ENCODE measurements around the gene C10orf143. TPM values are rescaled to one million over a fixed set of nuclear protein-coding genes. Genes with fewer than 3 reads are reported as not detected.
"Not testable (repeated sequence)": the region's sequence is repeated elsewhere in the genome, so short reads cannot be mapped to it uniquely, and the experiment has no call there.

The C10orf143 gene
- total RNA-seq, 1 experiment from 2014 or later = 0.18 TPM

- no peak for DNase-seq
- H3K4me3 ChIP-seq = no peak overlapping the region
- no peaks in the 10 kb centered on the region for H3K4me1 ChIP-seq
- H3K9me3 ChIP-seq (replicated peaks) = no peaks in the 10 kb centered on the region
- no peak overlapping the region for H3K27ac ChIP-seq
- H3K36me3 ChIP-seq = no peaks in the 10 kb centered on the region
- no peaks in the 10 kb centered on the region for H3K27me3 ChIP-seq
These were observed 70.3 kb downstream of the C10orf143 start for GRCh38 chr10:130040351-130040750.

- Histone ChIP-seq H3K9me3 (replicated peaks) (no peaks in the 10 kb centered on the region), H3K4me3 (no peak overlapping the region), H3K4me1 (no peaks in the 10 kb centered on the region), H3K27me3 (no peaks in the 10 kb centered on the region), H3K27ac (no peak overlapping the region), H3K36me3 (no peaks in the 10 kb centered on the region)
- no peak for DNase-seq
These were observed 71.5 kb downstream of the C10orf143 start for GRCh38 chr10:130039141-130039540.

GRCh38 chr10:130038611-130039109 is 72.0 kb downstream of the C10orf143 start:
- H3K4me1 ChIP-seq = no peaks in the 10 kb centered on the region
- no peak for DNase-seq
- H3K9me3 ChIP-seq (replicated peaks) = no peaks in the 10 kb centered on the region
- no peaks in the 10 kb centered on the region for H3K36me3 ChIP-seq
- no peak overlapping the region for H3K27ac ChIP-seq
- no peaks in the 10 kb centered on the region for H3K27me3 ChIP-seq
- H3K4me3 ChIP-seq = no peak overlapping the region

GRCh38 chr10:130038019-130038555 is 72.5 kb downstream of the C10orf143 start:
- no peak for DNase-seq
- H3K4me3 ChIP-seq = no peak overlapping the region
- H3K36me3 ChIP-seq = no peaks in the 10 kb centered on the region
- no peak overlapping the region for H3K27ac ChIP-seq
- no peaks in the 10 kb centered on the region for H3K27me3 ChIP-seq
- H3K9me3 ChIP-seq (replicated peaks) = no peaks in the 10 kb centered on the region
- no peaks in the 10 kb centered on the region for H3K4me1 ChIP-seq

- Histone ChIP-seq H3K36me3 (no peaks in the 10 kb centered on the region), H3K4me3 (no peak overlapping the region), H3K4me1 (no peaks in the 10 kb centered on the region), H3K27ac (no peak overlapping the region), H3K27me3 (no peaks in the 10 kb centered on the region), H3K9me3 (replicated peaks) (no peaks in the 10 kb centered on the region)
- no peak for DNase-seq
These were observed 73.4 kb downstream of the C10orf143 start for GRCh38 chr10:130037169-130037661.

GRCh38 chr10:130036296-130037065 is 74.1 kb downstream of the C10orf143 start:
- H3K27ac ChIP-seq = no peak overlapping the region
- no peaks in the 10 kb centered on the region for H3K4me1 ChIP-seq

GRCh38 chr10:130029209-130029608 is 81.4 kb downstream of the C10orf143 start:
- no peaks in the 10 kb centered on the region for H3K36me3 ChIP-seq
- no peaks in the 10 kb centered on the region for H3K27me3 ChIP-seq
- H3K9me3 ChIP-seq (replicated peaks) = no peaks in the 10 kb centered on the region
- DNase-seq = no peak
- H3K4me1 ChIP-seq = peaks cover 22% of the 10 kb centered on the region
- no peak overlapping the region for H3K4me3 ChIP-seq
- no peak overlapping the region for H3K27ac ChIP-seq

More at GRCh38 chr10:130036296-130037065, 74.1 kb downstream of the C10orf143 start:
- Histone ChIP-seq H3K27me3 (no peaks in the 10 kb centered on the region), H3K9me3 (replicated peaks) (no peaks in the 10 kb centered on the region), H3K4me3 (no peak overlapping the region), H3K36me3 (no peaks in the 10 kb centered on the region)
- DNase-seq = no peak

GRCh38 chr10:130028465-130028819 is 82.2 kb downstream of the C10orf143 start:
- H3K4me3 ChIP-seq = no peak overlapping the region
- no peaks in the 10 kb centered on the region for H3K27me3 ChIP-seq
- peaks cover 22% of the 10 kb centered on the region for H3K4me1 ChIP-seq
- peak overlapping the region; percentile 19; the same call in 1 of the 2 replicates for H3K27ac ChIP-seq
- H3K36me3 ChIP-seq = no peaks in the 10 kb centered on the region
- no peaks in the 10 kb centered on the region for H3K9me3 ChIP-seq (replicated peaks)
- DNase-seq = no peak

GRCh38 chr10:130027716-130028464 is 82.7 kb downstream of the C10orf143 start:
- peak; percentile 91 to 92 for DNase-seq
- Histone ChIP-seq H3K4me1 (peaks cover 26% of the 10 kb centered on the region), H3K9me3 (replicated peaks) (no peaks in the 10 kb centered on the region), H3K4me3 (peak overlapping the region; percentile 17; the same call in 1 of the 2 replicates), H3K36me3 (no peaks in the 10 kb centered on the region), H3K27me3 (no peaks in the 10 kb centered on the region), H3K27ac (peak overlapping the region; percentile 42)

- Histone ChIP-seq H3K27ac (no peak overlapping the region; the same call in 1 of the 2 replicates), H3K9me3 (replicated peaks) (no peaks in the 10 kb centered on the region), H3K4me1 (peaks cover 29% of the 10 kb centered on the region), H3K36me3 (no peaks in the 10 kb centered on the region), H3K4me3 (no peak overlapping the region), H3K27me3 (no peaks in the 10 kb centered on the region)
- no peak for DNase-seq
These were observed 83.8 kb downstream of the C10orf143 start for GRCh38 chr10:130026670-130027456.

GRCh38 chr10:130025811-130026485 is 84.7 kb downstream of the C10orf143 start:
- H3K36me3 ChIP-seq = no peaks in the 10 kb centered on the region
- H3K4me3 ChIP-seq = no peak overlapping the region
- peak; percentile 34 to 59 for DNase-seq
- H3K9me3 ChIP-seq (replicated peaks) = no peaks in the 10 kb centered on the region
- peak overlapping the region; percentile 62 for H3K27ac ChIP-seq
- H3K4me1 ChIP-seq = peaks cover 39% of the 10 kb centered on the region
- no peaks in the 10 kb centered on the region for H3K27me3 ChIP-seq

GRCh38 chr10:130025326-130025725 is 85.3 kb downstream of the C10orf143 start:
- no peaks in the 10 kb centered on the region for H3K36me3 ChIP-seq
- H3K27me3 ChIP-seq = no peaks in the 10 kb centered on the region
- peaks cover 40% of the 10 kb centered on the region for H3K4me1 ChIP-seq
- H3K4me3 ChIP-seq = no peak overlapping the region
- no peaks in the 10 kb centered on the region for H3K9me3 ChIP-seq (replicated peaks)
- peak overlapping the region; percentile 62 for H3K27ac ChIP-seq
- DNase-seq = no peak

GRCh38 chr10:130024779-130025325 is 85.8 kb downstream of the C10orf143 start:
- Histone ChIP-seq H3K4me3 (no peak overlapping the region), H3K27me3 (no peaks in the 10 kb centered on the region), H3K27ac (peak overlapping the region; percentile 62), H3K9me3 (replicated peaks) (no peaks in the 10 kb centered on the region), H3K36me3 (no peaks in the 10 kb centered on the region), H3K4me1 (peaks cover 40% of the 10 kb centered on the region)
- DNase-seq = no peak

GRCh38 chr10:130024326-130024725 is 86.3 kb downstream of the C10orf143 start:
- H3K4me1 ChIP-seq = peaks cover 40% of the 10 kb centered on the region
- H3K27me3 ChIP-seq; H3K4me3 ChIP-seq; DNase-seq; H3K27ac ChIP-seq; H3K36me3 ChIP-seq; H3K9me3 ChIP-seq (replicated peaks): not testable (repeated sequence)

Measured in SJCRH30 (cell line).